ENCODE results near the gene SNAI1.
A peak's percentile ranks its signal among the peaks of the same experiment; 100 is the strongest.
"Not testable (repeated sequence)": the region's sequence is repeated elsewhere in the genome, so short reads cannot be mapped to it uniquely, and the experiment has no call there.

Gene SNAI1

DNA sequence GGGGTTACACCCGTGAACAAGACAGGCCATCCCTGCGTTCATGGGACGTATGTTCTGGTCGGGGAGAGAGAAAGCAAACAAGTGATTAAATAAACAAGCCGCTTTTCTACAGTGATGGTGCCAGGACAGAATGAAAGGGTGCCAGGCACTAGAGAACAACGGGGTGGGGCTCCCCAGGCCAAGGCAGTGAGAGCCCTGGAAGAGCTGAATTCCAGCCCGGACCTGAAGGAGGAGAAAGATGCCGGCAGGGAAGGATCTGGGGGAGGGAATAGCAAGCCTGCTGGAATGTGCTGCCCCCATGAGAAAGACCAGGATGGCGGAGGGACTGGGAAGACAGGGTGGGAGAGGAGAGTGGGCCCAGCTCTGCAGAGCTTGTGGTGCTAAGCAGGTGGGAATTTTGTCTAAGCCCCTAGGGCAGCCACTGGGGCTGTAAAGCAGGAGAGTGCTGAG, 7.5 kb downstream of the SNAI1 start:
- FAIRE-seq (no peak), DNase-seq (ENCODE audit: insufficient read length) (no peak)
- TF ChIP-seq POLR2AphosphoS5 (IDR thresholded peaks at IDR 0.05; ENCODE audit: low read depth, low read length) (no peak), POLR2A (IDR thresholded peaks at IDR 0.05; ENCODE audit: low read depth, low read length) (no peak)

DNA sequence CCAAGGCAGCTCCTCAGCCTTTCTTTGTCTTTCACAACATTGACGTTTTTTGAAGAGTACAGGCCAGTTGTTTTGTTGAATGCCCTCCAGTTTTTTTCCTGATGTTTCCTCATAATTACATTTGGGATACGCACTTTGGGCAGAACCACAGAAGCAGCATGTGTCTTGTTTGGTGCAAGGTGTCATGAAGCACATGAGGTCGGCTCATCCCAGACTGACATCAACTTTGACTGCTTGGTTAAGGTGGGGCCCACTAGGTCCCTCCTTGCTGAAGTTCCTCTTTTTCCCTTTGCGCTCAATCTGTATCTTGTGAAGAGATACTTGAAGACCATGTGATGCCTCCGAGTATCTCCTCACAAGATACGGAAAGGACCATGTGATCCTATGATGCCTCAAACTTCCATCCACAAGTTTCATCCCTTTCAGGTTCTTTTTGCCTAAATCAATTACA, 10.5 kb downstream of the SNAI1 start:
- TF ChIP-seq TAF1 (IDR thresholded peaks at IDR 0.05; ENCODE audit: borderline replicate concordance, low read depth, low read length) (no peak), POLR2A (IDR thresholded peaks at IDR 0.05; ENCODE audit: low read depth, low read length) (no peak), POLR2AphosphoS5 (IDR thresholded peaks at IDR 0.05; ENCODE audit: low read depth, low read length) (no peak)
- no peak for FAIRE-seq
- DNase-seq (ENCODE audit: insufficient read length), result no peak

DNA sequence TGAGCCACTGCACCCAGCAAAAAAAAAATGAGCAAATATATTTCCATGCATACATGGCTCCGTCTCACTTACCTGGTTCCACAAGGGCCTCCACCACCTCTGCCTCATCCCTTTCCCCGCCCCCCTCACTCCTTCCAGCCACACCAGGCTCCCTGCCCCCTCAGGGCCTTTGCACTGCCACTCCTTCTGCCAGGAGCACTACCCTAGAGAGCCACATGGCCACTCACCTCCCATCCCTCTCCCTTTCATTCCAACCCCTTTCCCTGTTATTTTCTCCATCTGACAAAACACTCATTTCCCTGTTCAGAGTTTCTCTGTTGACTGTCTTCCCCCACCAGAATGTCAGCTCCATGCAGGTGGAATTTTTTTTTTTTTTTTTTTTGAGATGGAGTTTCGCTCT, 12.8 kb downstream of the SNAI1 start:
- no peak for TF ChIP-seq TAF1 (IDR thresholded peaks at IDR 0.05; ENCODE audit: borderline replicate concordance, low read depth, low read length)
- TF ChIP-seq POLR2A (IDR thresholded peaks at IDR 0.05; ENCODE audit: low read depth, low read length), result no peak
- no peak for TF ChIP-seq POLR2AphosphoS5 (IDR thresholded peaks at IDR 0.05; ENCODE audit: low read depth, low read length)
- no peak for DNase-seq (ENCODE audit: insufficient read length)
- no peak for FAIRE-seq

DNA sequence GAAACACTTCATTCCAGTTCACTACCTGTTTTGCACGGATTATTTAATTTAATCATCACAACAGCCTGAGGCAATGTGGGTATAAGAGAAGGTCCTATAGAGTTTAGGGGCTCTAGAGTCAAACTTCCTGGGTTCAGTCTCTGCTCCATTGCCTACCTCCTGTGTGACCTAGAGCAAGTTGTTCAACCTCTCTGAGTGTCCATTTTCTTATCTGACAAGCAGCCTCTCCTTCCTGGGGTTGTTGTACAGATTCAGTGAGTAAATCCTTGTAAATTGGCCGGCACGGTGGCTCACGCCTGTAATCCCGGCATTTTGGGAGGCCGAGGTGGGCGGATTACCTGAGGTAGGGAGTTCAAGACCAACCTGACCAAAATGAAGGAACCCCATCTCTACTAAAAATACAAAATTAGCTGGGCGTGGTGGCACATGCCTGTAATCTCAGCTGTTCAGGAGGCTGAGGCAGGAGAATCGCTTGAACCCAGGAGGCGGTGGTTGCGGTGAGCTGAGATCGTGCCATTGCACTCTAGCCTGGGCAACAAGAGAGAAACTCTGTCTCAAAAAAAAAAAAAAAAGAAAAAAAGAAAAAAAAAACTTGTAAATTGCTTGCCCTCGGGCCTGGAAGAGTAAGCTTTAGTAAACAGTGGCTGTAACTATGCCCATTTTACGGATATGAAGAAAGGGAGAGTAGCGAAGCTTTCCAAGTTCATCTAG, 15.9 kb downstream of the SNAI1 start:
- not testable (repeated sequence) for DNase-seq (ENCODE audit: insufficient read length); FAIRE-seq

DNA sequence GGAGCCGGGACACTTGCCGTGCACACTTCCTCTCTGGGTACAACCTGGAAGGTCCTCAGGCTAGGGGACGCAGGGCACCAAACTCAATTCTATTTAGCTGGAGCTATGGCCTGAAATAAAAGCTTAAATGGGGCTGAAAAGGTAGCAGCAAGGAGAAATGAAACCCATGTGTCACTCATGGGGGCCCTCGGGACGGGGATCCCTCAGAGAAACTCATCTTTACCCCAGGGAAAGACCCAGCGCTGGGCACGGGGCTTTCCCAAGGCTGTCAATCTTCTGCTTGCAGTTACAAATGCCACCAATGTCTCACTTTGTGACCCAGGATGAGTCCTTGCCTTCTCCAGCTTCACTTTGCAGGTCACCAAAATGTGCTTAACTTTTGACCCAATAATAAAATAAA, 16.5 kb downstream of the SNAI1 start:
- TF ChIP-seq POLR2A (IDR thresholded peaks at IDR 0.05; ENCODE audit: low read depth, low read length) (no peak), POLR2AphosphoS5 (IDR thresholded peaks at IDR 0.05; ENCODE audit: low read depth, low read length) (no peak), TAF1 (IDR thresholded peaks at IDR 0.05; ENCODE audit: borderline replicate concordance, low read depth, low read length) (no peak)
- DNase-seq (ENCODE audit: insufficient read length) (no peak), FAIRE-seq (no peak)

DNA sequence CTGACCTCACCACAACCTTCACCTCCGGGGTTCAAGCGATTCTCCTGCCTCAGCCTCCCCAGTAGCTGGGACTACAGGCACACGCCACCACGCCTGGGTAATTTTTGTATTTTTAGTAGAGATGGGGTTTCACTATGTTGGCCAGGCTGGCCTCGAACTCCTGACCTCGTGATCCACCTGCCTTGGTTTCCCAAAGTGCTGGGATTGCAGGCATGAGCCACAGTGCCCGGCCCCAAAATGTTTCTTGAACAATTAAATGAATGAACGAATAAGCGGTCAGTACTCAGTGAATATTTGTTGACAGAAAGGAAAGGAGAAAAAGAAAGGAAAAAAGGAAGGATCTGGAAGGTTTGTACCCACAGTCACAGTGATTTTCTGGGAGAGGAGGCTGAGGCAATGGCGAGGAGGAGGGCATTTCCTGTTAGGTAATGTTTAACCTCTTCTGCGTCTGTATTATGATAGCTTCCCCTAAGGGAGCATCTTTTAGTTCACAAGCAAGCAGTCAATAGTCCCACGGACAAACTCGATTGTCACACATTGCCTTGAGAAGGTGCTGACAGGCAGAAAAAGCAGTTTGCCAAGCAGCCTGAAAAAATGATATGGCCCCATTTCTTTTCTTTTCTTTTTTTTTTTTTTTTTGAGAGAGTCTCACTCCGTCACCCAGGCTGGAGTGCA, 17.9 kb downstream of the SNAI1 start:
- not testable (repeated sequence) for FAIRE-seq; DNase-seq (ENCODE audit: insufficient read length)

DNA sequence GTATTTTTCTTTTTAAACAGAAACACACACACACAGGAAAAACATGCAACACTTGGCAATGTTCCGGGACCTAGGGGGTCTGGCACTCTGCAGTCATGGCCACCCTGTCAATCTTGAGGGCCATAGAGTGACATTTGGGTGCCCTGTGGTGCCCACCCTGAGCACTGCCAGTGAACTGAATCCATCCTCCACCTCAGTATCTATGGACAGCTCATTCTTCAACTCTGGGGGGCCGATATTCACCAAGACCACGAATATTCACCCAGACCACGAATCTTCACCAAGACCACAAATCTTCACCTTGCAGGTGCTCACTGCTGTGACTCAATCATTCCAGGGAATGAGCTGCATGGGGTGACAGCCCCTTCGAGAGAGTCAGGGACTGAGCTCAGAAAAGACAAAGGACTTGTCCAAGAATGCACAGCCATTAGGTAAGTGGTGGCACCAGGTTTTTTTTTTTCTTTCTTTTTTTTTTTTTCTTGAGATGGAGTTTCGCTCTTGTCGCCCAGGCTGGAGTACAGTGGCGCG, 19.1 kb downstream of the SNAI1 start:
- FAIRE-seq (no peak), DNase-seq (ENCODE audit: insufficient read length) (no peak)
- TF ChIP-seq TAF1 (IDR thresholded peaks at IDR 0.05; ENCODE audit: borderline replicate concordance, low read depth, low read length) (no peak), POLR2A (IDR thresholded peaks at IDR 0.05; ENCODE audit: low read depth, low read length) (no peak), POLR2AphosphoS5 (IDR thresholded peaks at IDR 0.05; ENCODE audit: low read depth, low read length) (no peak)

DNA sequence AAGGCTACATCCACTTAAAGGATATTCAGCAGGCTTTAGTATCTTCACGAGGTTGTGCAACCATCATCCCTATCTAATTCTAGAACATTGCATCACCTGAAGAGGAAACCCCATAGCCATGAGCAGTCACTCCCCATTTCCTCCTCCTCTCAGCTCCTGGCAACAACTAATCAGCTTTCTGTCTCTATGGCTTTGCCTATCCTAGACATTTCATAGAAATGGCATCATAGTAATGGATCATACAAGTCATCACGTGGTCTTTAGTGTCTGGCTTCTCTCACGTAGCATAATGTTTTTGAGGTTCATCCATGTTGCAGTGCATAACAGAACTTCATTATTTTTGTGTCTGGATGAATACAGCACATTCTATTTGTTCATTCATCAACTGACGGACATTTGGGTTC, 20.5 kb downstream of the SNAI1 start:
- DNase-seq (ENCODE audit: insufficient read length) (no peak), FAIRE-seq (peak; percentile 5)

DNA sequence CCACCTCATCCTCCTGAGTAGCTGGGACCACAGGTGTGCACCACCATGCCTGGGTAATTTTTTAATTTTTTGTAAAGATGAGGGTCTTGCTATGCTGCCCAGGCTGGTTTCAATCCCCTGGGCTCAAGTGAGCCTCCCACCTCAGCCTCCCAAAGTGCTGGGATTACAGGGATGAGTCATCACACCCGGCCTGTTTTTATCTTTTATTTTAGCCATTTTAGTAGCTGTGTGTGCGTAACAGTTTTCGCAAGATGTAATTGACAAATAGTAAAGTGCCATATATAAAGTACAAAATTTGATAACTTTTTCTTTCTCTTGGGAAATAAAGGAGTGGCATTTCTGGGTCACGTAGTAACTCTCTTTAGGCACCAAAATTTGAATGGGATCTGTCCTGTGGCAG, 21.4 kb downstream of the SNAI1 start:
- DNase-seq (ENCODE audit: insufficient read length) (no peak), FAIRE-seq (no peak)
- TF ChIP-seq POLR2AphosphoS5 (IDR thresholded peaks at IDR 0.05; ENCODE audit: low read depth, low read length) (no peak), TAF1 (IDR thresholded peaks at IDR 0.05; ENCODE audit: borderline replicate concordance, low read depth, low read length) (no peak), POLR2A (IDR thresholded peaks at IDR 0.05; ENCODE audit: low read depth, low read length) (no peak)

More for the DNA sequence above, 20.5 kb downstream of the SNAI1 start:
- TF ChIP-seq TAF1 (IDR thresholded peaks at IDR 0.05; ENCODE audit: borderline replicate concordance, low read depth, low read length) (no peak), POLR2AphosphoS5 (IDR thresholded peaks at IDR 0.05; ENCODE audit: low read depth, low read length) (no peak), POLR2A (IDR thresholded peaks at IDR 0.05; ENCODE audit: low read depth, low read length) (no peak)

DNA sequence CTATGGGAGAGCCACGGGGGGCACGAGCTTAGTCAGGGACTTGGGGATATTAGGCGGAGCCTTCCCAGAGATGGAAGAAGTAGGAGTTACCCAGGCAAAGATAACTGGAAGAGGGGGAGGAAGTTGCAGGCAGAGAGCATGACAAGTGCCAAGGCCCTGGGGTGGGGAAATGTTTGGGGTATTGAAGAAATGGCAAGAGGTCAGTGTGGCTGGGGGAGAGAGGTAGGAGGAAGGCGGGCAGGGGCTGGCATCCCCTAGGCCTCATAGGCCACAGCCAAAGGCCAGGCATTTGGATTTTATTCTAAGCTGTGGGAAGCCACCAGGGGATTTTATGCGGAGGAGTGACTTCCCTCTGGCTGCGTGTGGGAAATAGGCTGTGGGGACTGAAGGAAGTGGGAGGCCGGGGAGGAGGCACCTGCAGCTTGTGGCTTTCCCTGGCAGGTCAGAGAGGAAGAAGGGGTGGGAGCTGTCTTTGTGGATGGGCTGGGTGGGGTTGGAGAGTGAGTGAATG, 22.7 kb downstream of the SNAI1 start:
- TF ChIP-seq POLR2AphosphoS5 (IDR thresholded peaks at IDR 0.05; ENCODE audit: low read depth, low read length) (no peak), POLR2A (IDR thresholded peaks at IDR 0.05; ENCODE audit: low read depth, low read length) (no peak), TAF1 (IDR thresholded peaks at IDR 0.05; ENCODE audit: borderline replicate concordance, low read depth, low read length) (no peak)
- FAIRE-seq, result no peak
- no peak for DNase-seq (ENCODE audit: insufficient read length)

DNA sequence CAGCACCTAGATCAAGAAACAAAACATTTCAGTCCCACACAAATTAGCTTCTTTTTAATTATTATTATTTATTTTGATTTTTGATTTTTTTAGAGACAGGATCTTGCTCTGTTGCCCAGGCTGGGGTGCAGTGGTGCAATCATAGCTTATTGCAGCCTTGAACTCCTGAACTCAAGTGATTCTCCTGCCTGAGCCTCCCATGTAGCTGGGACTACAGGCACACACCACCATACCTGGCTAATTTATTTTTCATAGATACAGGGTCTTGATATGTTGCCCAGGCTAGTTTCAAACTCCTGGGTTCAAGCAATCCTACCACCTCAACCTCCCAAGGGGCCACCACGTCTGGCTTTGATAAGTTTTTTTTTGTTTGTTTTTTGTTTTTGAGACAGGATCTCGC, 24.6 kb downstream of the SNAI1 start:
- DNase-seq (ENCODE audit: insufficient read length) (no peak), FAIRE-seq (no peak)
- TF ChIP-seq TAF1 (IDR thresholded peaks at IDR 0.05; ENCODE audit: borderline replicate concordance, low read depth, low read length) (no peak), POLR2A (IDR thresholded peaks at IDR 0.05; ENCODE audit: low read depth, low read length) (no peak), POLR2AphosphoS5 (IDR thresholded peaks at IDR 0.05; ENCODE audit: low read depth, low read length) (no peak)

DNA sequence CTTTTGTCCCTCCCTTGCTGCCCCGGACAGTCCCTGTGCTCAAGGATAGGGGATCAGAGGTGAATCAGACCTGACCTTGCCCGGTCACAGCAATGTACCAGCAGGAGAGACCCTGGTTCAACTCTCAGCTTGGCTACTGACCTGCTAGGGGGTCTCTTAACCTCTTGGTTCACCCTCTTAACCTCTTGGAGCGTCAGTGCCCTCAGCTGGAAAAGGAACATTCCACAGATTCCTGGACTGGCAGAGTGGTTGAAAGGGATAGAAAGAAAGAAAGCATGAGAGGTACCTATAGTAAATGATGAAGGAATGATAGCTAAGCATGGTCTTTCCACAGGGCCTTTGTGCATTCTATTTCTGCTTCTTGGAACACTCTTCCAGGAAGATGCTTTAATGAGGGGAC, 25.2 kb downstream of the SNAI1 start:
- DNase-seq (ENCODE audit: insufficient read length) (no peak), FAIRE-seq (no peak)
- TF ChIP-seq POLR2AphosphoS5 (IDR thresholded peaks at IDR 0.05; ENCODE audit: low read depth, low read length) (no peak), POLR2A (IDR thresholded peaks at IDR 0.05; ENCODE audit: low read depth, low read length) (no peak), TAF1 (IDR thresholded peaks at IDR 0.05; ENCODE audit: borderline replicate concordance, low read depth, low read length) (no peak)

All from GM12892 (cell line).